K562 (cell line): ENCODE measurements around the gene MKNK2. TPM values are rescaled to one million over a fixed set of nuclear protein-coding genes. Genes with fewer than 3 reads are reported as not detected.

Source experiments
- ATF7 ChIP-seq: fragments of 450-650 bp; IDR thresholded peaks from 2 replicates; pipeline ENCODE4 v1.7.1; 2014; ENCODE audit warnings: mild to moderate bottlenecking, moderate library complexity
- BCLAF1 ChIP-seq, 2 experiments: fragments of 450-650 bp in 1 of 2; IDR thresholded peaks; 2 replicates each; pipeline ENCODE4 v1.6.1; 2011 to 2017; ENCODE audit warnings: low read depth in 2 of 2, antibody characterized with exemption in 1 of 2, borderline replicate concordance in 1 of 2, low read length in 1 of 2, mild to moderate bottlenecking in 1 of 2, mixed read lengths in 1 of 2; ENCODE audit not compliant: control insufficient read depth in 1 of 2
- CBX1 ChIP-seq: sonication (generic); IDR thresholded peaks from 2 replicates; pipeline ENCODE4 v1.6.1; 2016; ENCODE audit warnings: antibody characterized with exemption, low read depth, mild to moderate bottlenecking
- GABPB2 ChIP-seq: fragments of 250-450 bp; sonication (Bioruptor Pico); conservative IDR thresholded peaks from 2 replicates; pipeline ENCODE4 v1.5.1; 2021; ENCODE audit warnings: mild to moderate bottlenecking
- HOXB6 ChIP-seq: fragments of 250-450 bp; sonication (Bioruptor Pico); IDR thresholded peaks from 2 replicates; pipeline ENCODE4 v1.5.1; 2022; ENCODE audit warnings: mild to moderate bottlenecking, borderline replicate concordance
- ILK ChIP-seq: fragments of 450-650 bp; IDR thresholded peaks from 2 replicates; pipeline ENCODE4 v1.6.1; 2016; ENCODE audit warnings: missing genetic modification characterization, low read depth, mild to moderate bottlenecking, missing compliant biosample characterization, moderate library complexity, borderline replicate concordance
- JUN ChIP-seq, 2 experiments: sonication (generic) in 1 of 2; formaldehyde crosslinking in 1 of 2; IDR thresholded peaks; 2 replicates each; pipeline versions ENCODE4 v1.6.1 to v1.8.0; 2012 to 2022; ENCODE audit warnings: borderline replicate concordance in 2 of 2, mild to moderate bottlenecking in 2 of 2, improper control_type of control experiment in 1 of 2, low read depth in 1 of 2, low read length in 1 of 2, missing genetic modification reagents in 1 of 2
- KDM1A ChIP-seq, 2 experiments: fragments of 450-650 bp; IDR thresholded peaks; 2 replicates each; pipeline ENCODE4 v1.6.1; 2016; ENCODE audit warnings: mild to moderate bottlenecking in 2 of 2
- MCM7 ChIP-seq, 2 experiments: fragments of 450-650 bp; IDR thresholded peaks; 2 replicates each; pipeline ENCODE4 v1.6.1; 2016 to 2018
- RBFOX2 ChIP-seq: fragments of 200-400 bp; formaldehyde crosslinking; IDR thresholded peaks from 2 replicates; pipeline ENCODE4 v1.6.1; 2017; ENCODE audit warnings: low read depth, mild to moderate bottlenecking, low read length, moderate library complexity
- TSHZ1 ChIP-seq: fragments of 250-450 bp; sonication (Bioruptor Pico); IDR thresholded peaks from 2 replicates; pipeline ENCODE4 v1.4.0; 2020; ENCODE audit warnings: mild to moderate bottlenecking, moderate library complexity
- ZBTB12 ChIP-seq: fragments of 250-450 bp; sonication (Bioruptor Pico); IDR thresholded peaks from 2 replicates; pipeline ENCODE4 v1.4.0; 2020
- ZBTB33 ChIP-seq: sonication (generic); formaldehyde crosslinking; IDR thresholded peaks from 2 replicates; pipeline ENCODE4 v1.8.1; 2023; ENCODE audit warnings: mild to moderate bottlenecking, missing genetic modification reagents
- polyA plus RNA-seq, 8 experiments: library from polyadenylated mRNA; depleted of rRNA in 4 of 8; stranded (reverse) in 5 of 8; unstranded in 3 of 8; fragments of >200 nt; fragmentation: Nextera tagmentation in 2 of 8; fragmentation: Illumina TruSeq in 1 of 8; extraction: Ambion mirVana in 2 of 8; extraction: Trizol in 1 of 8; gene quantifications; 2 replicates each; pipeline versions ENCODE4 v1.2.1 to v1.2.3, GENCODE V29; 2011 to 2014; ENCODE audit warnings: inconsistent platforms in 1 of 8, missing spikeins in 1 of 8
- total RNA-seq, 7 experiments: library from RNA; depleted of rRNA in 6 of 7; stranded (reverse); fragments of >200 nt in 6 of 7; fragmentation: Illumina TruSeq in 2 of 7; extraction: Trizol in 2 of 7; gene quantifications; 2 replicates each; pipeline versions ENCODE4 v1.2.1 to v1.2.3, GENCODE V29; 2011 to 2021; ENCODE audit warnings: low replicate concordance in 1 of 7

The MKNK2 gene
- total and polyA plus RNA-seq, 9 of the 15 experiments (the other 6 are each of a cell fraction or from before 2014, with no cell fraction given), result 5.1 to 191 (median 51.9) TPM

DNA sequence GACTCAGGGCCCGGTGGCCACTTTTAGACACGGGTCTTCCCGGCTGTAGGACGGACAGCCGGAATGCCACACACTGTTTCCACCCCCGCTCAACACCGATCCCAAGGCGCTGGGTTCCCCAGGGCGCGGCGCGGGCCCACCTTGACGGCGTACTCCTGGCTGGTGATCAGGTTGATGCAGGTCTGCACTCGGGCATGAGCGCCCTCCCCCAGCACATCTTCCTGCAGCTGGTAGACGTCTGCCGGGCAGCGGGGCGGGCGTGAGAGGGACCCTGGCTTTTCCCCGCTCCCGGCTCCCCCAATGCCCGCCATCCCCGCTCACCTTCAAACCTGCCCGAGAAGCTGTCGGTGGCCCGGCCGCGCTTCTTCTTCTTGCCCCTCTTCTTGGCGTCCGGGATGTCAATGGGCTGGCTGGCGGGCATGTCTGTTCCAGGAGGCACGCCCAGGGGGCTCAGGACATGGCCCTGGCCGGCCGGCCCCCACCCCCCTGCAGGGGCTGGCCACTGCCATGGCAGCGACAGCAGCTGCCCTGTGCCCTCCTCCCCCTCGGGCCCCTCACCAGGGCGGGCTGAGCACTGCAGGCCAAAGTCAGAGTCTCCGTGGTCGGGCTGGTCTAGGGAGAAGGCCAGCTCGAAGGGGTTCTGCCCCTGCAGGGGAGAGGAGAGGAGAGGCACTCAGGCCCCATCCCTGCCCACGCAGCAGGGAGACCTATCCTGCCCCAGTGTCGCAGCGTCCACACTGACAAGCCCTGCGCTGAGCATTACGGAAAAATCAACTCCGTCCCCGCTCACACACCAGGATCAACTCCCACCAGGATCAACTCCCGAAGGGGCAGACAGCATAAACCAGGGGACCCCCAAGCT is 4.8 kb downstream of the MKNK2 start (continued):
- TF ChIP-seq TSHZ1 (CRISPR knock-in tag) (no peak), GABPB2 (CRISPR knock-in tag) (no peak), BCLAF1 (IDR thresholded peaks at IDR 0.05; ENCODE audit: borderline replicate concordance in 1 of 2, control insufficient read depth in 1 of 2, low read depth in 2 of 2, low read length in 1 of 2) (no peak), ATF7 (no peak), MCM7 (IDR thresholded peaks at IDR 0.05) (no peak), CBX1 (no peak), ZBTB12 (no peak), ILK (tag) (no peak), ZBTB33 (CRISPR knock-in tag) (peak; percentile 87), HOXB6 (CRISPR knock-in tag) (no peak), RBFOX2 (peak; percentile 80), JUN (IDR thresholded peaks at IDR 0.05; ENCODE audit: borderline replicate concordance, low read depth, low read length) (no peak), JUN (CRISPR knock-in tag; IDR thresholded peaks at IDR 0.05; ENCODE audit: borderline replicate concordance) (0 out of 2 replicates have a peak, but pooled peaks have one; percentile 53), KDM1A (IDR thresholded peaks at IDR 0.05) (no peak)
